ENCODE measurements around the gene NLRC5.

- TF ChIP-seq CTCF (conservative IDR thresholded peaks at IDR 0.05; ENCODE audit: low read length) (no peak), EZH2phosphoT487 (IDR thresholded peaks at IDR 0.05; ENCODE audit: borderline replicate concordance, low read depth, low read length) (no peak)
Measured at GRCh38 chr16:57017251-57017650, 27.9 kb downstream of the NLRC5 start.
